H7 (cell line): Measurements from ENCODE around the gene UBAC2. TPM values are rescaled to one million over a fixed set of nuclear protein-coding genes. Genes with fewer than 3 reads are reported as not detected.
"Not testable (repeated sequence)": the region's sequence is repeated elsewhere in the genome, so short reads cannot be mapped to it uniquely, and the experiment has no call there.

Experiments
- DNase-seq: peaks from one replicate; pipeline ENCODE4 v3.0.0; 2012
- H3K27me3 ChIP-seq: 2 replicates; pipeline ENCODE4 v1.6.0; 2011; ENCODE audit warnings: mild to moderate bottlenecking, low read length; ENCODE audit not compliant: control insufficient read depth, insufficient read depth
- H3K36me3 ChIP-seq: replicated peaks from 2 replicates; pipeline ENCODE4 v1.5.1; 2011; ENCODE audit warnings: low read length; ENCODE audit not compliant: control insufficient read depth, insufficient read depth
- H3K4me3 ChIP-seq: 2 replicates; pipeline ENCODE4 v1.5.1; 2011; ENCODE audit warnings: low read depth, mild to moderate bottlenecking, control low read depth, low read length, moderate library complexity; ENCODE audit not compliant: insufficient read depth
- total RNA-seq: library from RNA; depleted of rRNA; stranded (reverse); fragments of >200 nt; shearing (Covaris generic); gene quantifications from 2 replicates; pipeline ENCODE4 v1.2.3, GENCODE V29; 2014

The UBAC2 gene
- total RNA-seq, 1 experiment from 2014 or later: 56.9 TPM

DNA sequence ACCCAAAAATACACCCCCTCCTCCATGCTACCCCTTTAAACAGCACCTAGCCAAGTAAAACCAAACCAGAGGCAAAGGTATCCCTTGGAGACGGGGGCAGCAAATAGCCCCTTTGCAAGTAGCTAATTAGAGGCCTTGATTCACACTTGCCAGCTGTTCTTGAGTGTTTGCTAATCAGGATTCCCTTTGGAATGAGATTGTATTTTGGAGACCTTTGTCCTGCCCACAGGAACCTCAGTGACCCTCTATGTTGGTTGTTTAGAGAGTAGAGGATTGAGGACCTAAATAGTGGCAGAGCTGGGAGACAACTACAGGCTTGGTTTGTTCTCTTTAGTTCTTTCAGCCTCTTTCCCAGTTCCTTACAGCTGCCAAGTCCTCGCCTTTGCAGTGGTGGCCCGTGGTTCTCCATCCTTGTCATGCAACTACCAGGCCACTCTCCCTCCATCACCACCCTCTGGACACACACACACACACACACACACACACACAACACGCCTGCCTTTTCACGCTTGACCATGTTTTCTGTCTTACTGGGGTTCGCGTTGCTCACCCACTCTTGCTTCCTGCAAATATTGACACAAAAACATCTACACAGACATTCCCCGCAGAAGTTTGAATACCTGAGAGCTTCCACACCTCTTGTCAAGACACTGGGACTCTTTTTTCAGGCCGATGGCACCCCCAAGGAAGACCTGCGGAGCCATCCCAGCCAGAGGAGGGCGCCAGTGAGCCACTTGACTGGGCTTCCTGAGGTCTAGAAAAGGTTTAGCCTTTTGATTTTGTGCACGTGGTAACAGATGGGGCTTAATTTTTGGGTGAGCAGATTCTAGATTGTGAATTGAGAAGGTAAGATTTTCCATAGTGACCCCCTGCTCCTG, 186.5 kb downstream of the UBAC2 start:
- DNase-seq: peak; percentile 93
- Histone ChIP-seq H3K27me3 (no peaks in the 10 kb centered on the region), H3K4me3 (no peak overlapping the region), H3K36me3 (peaks cover 1% of the 10 kb centered on the region)

DNA sequence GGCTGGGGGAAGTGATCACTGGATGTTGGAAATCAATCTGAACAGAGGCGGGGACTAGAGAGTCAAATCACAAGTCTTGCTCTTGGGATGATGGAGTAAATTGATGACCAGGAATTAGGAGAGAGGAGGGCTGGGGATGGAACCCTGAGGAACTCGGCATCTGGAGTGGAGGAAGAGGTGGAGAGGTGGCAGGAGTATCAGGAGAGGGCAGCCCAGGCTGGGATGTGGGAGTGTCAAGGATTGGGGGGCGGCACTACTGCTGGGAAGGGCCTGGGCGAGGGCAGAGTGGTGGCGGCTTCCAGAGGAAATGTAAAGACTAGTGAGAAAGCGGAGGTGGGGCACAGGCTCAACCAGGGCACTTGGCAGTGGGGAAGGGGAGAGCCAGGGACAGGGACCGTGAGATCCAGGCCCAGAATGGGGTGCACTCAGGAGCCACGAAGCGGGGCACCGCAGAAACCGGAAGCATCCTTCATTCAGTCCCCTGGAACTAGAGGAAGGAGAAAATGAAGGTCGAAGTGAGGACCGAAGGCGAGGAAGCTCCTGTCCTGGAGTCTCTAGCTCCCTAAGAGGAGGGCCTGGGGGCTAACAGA, 187.8 kb downstream of the UBAC2 start:
- no peak for DNase-seq
- Histone ChIP-seq H3K4me3 (no peak overlapping the region), H3K36me3 (peaks cover 1% of the 10 kb centered on the region; the same call in 1 of the 2 replicates), H3K27me3 (no peaks in the 10 kb centered on the region)

DNA sequence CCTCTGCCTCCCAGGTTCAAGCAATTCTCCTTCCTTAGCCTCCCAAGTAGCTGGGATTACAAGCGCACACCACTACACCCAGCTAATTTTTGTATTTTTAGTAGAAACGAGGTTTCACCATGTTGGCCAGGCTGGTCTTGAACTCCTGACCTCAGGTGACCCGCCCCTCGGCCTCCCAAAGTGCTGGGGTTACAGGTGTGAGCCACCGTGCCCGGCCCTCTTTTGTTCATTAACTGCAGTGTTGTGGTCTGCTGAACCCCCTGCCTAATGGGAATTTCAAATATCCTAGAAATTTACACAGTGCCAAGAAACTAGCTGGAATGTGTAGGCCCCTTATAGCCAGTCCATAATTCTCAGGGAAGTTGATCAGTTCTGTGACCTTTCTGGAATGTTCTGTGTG, 188.4 kb downstream of the UBAC2 start:
- not testable (repeated sequence) for H3K36me3 ChIP-seq, H3K4me3 ChIP-seq, DNase-seq, H3K27me3 ChIP-seq

DNA sequence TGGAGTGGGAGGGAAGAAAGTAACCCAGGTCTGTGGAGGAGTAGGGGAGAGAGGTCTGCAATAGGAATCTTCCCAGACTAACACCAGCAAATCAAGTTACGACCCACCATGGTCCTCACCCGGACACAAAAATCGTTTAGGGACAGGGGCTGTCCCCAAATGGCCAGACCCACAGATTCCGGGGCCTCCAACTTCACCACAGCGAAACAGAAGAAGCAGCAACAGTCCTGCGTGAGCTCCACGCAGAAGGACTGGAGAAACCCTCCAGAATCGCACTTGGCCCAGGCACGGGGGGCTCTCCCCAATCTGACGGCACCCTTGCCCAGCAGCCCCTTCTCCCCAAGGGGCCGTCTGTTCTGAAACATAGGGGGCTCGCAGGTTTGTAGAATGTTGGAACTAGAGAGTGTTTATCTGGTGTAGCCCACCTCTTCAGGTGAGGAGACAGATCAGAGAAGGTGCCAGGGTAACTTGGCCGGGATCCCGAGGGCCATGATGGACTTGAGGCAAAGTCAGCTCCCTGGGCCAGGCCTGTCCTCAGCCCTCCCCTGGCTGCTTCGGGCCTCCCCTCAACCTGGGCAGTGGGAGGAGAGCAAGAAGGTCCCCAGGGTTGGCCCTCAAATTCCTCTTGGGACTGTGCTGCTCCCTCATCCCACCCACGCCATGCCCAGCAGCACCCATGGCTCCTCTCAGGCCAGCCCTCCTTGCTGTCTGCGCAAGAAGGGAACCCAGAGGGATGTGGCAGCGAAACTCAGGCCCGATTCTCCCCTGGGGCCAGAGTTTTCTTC, 189.1 kb downstream of the UBAC2 start:
- no peak for DNase-seq
- H3K27me3 ChIP-seq: no peaks in the 10 kb centered on the region

DNA sequence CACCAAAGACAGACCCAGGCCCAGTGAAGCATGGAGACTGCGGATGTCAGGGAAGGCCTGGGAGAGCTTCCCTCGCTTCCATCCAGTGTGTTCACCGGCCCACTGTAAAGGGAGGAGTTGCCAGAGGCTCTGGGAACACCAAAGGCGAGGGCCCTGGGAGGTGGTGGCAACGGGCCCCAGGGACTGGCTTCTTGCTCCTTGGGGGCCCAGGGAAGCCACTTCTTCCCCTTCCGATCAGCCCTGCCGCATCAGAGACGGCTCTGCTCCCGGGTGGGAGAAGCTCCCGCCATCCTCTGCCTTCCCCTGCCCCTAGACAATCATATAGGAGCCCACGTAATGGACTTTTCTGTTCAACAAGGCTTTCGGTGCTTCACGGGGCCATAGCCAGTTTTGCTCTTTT, 189.9 kb downstream of the UBAC2 start:
- Histone ChIP-seq H3K36me3 (peaks cover 1% of the 10 kb centered on the region; the same call in 1 of the 2 replicates), H3K4me3 (no peak overlapping the region), H3K27me3 (no peaks in the 10 kb centered on the region)
- no peak for DNase-seq

More for the DNA sequence above, 189.1 kb downstream of the UBAC2 start:
- no peak overlapping the region for H3K4me3 ChIP-seq
- peaks cover 1% of the 10 kb centered on the region; the same call in 1 of the 2 replicates for H3K36me3 ChIP-seq

DNA sequence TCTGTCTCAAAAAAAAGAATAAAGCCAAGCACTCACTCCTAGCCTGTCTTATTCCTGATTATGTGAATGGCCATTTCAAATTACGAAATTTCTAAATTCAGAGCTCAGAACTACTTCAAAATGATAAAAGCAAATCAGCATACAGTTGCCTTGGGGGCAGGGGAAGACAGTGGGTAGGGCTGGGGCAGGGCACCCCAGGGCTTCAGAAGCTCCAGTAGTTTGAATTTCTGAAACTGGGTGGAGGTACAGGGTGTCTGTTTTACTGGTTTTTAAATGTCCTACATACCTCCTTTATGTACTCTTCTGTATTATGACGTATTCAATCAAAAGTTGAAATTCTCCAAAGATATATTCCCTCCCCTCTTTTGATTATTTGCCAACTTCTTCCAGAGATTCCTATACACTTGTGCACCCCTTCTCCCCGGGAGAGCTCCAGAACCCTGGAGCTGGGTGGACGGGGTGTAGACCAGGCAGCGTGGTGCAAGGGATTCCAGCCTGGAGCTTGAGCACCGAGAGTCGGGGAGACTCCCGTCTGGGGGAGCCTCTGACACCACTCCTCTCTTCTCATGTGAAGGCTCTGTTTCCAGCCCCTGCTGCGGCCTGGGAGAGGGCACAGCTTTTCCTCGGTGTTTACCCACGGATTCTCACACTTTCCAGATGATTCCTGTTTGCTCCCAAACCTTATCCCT, 191.3 kb downstream of the UBAC2 start:
- no peak overlapping the region for H3K4me3 ChIP-seq
- no peak for DNase-seq
- no peaks in the 10 kb centered on the region for H3K36me3 ChIP-seq
- H3K27me3 ChIP-seq: no peaks in the 10 kb centered on the region

DNA sequence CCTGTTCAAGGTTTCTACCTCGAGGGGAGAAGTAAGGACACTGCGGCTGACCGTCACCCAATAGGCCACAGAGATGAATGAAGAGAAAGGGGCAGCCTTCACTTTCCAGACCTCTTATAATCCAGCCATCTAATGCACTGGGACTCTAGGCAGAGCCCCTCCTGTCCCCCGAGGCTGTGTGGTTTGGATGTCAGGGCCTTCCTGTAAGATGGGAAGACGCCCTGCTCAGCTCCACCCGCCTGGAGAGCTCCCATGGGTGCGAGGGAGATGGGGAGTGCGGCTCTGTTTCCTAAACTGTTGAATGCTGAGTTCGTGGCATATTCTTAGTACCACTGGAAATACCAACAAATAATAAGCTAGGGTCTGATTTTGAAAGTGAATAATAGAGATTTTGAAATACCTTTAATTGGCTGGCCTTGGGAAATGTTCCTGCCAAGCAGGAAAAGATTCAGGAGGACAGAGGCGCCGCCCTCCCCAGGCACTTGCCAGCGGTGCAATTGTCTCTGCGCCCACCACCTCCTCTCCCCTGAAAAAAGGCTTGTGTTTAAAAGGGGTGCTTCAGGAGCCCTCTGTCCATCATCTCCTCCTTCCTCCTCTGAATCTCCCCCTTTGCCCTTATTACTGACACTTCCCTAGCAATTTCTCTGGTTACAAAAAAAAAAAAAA, 191.9 kb downstream of the UBAC2 start:
- Histone ChIP-seq H3K27me3 (no peaks in the 10 kb centered on the region), H3K36me3 (no peaks in the 10 kb centered on the region), H3K4me3 (no peak overlapping the region)
- no peak for DNase-seq

DNA sequence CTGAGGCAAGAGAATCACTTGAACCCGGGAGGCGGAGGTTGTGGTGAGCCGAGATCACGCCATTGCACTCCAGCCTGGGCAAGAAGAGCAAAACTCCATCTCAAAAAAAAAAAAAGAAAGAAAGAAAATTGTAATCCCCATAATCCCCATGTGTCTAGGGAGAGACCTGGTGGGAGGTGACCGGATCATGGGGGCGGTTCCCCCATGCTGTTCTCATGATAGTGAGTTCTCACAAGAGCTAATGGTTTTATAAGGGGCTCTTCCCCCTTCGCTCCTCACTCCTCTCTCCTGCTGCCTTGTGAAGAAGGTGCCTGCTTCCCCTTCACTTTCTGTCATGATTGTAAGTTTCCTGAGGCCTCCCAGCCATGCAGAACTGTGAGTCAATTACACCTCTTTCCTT, 192.7 kb downstream of the UBAC2 start:
- H3K4me3 ChIP-seq, DNase-seq: not testable (repeated sequence)

DNA sequence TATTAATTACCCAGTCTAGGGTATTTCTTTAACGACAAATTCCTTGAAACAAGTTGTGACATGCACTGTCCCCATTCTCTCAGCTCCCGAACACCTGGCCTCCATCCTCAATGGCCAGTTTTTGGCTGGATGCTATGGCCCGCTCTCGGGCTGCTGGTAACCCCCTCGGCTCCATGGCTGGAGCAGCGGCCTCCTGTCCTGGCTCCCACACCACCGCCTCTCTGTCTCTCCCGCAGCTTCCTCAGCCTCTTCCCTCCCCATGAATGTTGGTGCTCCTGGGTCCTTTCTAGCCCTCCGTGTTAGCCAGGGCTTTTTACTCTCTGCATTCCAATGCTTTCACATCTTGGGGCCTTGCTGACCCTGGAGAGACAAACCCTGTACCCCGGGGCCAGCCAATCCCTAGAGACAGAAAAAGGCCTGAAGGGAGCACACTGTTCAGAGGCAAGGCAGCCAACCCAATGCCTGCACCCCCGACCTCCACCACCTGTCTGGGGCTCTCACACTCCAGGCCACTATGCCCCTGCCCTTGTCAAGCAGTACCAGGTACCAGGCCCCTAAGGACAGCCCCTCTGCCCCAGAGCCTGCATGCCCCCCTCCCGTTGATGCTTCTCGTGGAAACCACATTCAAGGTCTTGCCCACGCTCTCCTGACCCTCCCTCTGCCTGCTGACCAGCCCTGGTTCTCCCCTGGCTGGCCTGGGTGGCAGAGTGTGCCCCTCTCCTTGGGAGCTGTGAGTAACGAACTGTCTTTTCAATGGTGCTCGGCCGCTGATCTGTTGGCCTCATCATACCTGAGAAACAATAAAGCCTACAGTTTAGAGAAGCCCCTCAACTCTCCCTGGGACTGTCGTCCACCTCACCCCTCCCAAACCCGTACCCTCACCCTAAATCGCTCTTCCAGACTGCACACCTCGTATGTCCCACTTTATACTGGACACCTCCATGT, 193.4 kb downstream of the UBAC2 start:
- no peaks in the 10 kb centered on the region for H3K36me3 ChIP-seq
- H3K27me3 ChIP-seq: no peaks in the 10 kb centered on the region
- no peak overlapping the region for H3K4me3 ChIP-seq
- DNase-seq: no peak

More for the DNA sequence above, 192.7 kb downstream of the UBAC2 start:
- not testable (repeated sequence) for H3K27me3 ChIP-seq, H3K36me3 ChIP-seq

DNA sequence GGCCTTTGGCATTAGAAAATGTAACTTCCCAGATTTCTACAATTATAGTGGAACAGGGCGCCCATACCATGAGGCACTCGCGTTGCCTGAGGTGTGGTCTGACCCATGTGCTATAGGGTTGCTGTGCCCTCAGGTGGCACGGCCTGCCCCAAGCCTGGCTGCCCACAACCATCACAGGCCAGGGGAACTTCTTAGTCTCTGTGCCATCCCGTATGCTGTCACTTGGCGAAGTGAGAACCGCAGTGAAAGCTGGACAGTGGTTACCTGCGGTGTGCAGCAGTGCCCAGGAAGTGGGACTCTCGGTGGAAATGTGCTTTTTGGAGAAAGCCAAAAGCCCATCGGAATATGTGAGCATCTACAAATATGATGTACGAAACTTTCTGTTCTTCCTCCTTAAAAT, 194.8 kb downstream of the UBAC2 start:
- no peak overlapping the region for H3K4me3 ChIP-seq
- no peaks in the 10 kb centered on the region for H3K36me3 ChIP-seq
- H3K27me3 ChIP-seq: no peaks in the 10 kb centered on the region
- DNase-seq: no peak

DNA sequence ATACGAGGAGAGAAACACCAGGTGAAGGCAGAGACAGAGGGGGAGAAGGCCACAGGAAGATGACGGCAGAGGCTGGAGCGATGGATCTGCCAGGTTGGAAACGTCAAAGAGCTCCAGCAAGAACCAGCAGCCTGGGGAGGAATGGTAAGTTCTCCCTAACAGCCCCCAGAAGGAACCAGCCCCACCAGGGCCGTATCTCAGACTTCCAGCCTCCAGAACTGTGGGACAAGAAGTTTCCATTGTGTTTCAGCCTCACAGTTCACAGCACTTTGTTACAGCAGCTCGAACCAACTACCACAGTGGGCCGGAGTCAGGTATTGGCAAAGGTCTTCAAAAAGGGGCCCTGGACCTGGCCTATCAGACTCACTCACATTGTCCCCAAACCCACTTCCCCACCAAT, 195.8 kb downstream of the UBAC2 start:
- H3K4me3 ChIP-seq: no peak overlapping the region
- no peaks in the 10 kb centered on the region for H3K27me3 ChIP-seq
- DNase-seq: no peak
- H3K36me3 ChIP-seq: no peaks in the 10 kb centered on the region

DNA sequence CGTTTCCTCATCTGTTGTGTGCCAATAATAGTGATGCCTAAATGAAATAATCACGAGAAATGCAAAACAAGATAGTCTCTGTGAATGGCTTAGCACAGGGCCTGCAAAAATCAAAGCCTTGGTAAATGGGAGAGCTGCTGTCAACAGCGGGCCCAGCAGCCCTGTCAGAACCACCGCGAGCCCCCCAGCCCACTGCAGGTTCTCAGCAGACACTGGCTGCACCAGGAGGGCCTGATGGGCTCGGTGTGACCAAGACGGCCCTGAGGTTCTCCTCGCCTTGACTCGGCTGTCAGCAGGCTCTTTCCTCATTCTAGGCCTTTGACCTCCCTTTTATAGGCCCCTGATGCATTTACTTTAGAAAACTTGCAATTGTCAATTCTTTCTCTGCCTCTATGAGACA, 197.4 kb downstream of the UBAC2 start:
- Histone ChIP-seq H3K36me3 (no peaks in the 10 kb centered on the region), H3K27me3 (no peaks in the 10 kb centered on the region), H3K4me3 (no peak overlapping the region)
- no peak for DNase-seq
